GM06990 (cell line): ENCODE data around the gene IGFN1.
"Not testable (repeated sequence)": the region's sequence is repeated elsewhere in the genome, so short reads cannot be mapped to it uniquely, and the experiment has no call there.

Experiments
- DNase-seq: peaks from one replicate; pipeline ENCODE4 v3.0.0-alpha.2; 2011; ENCODE audit not compliant: insufficient read length; ENCODE audit errors: extremely low read depth
- H3K27me3 ChIP-seq: replicated peaks from 2 replicates; pipeline ENCODE4 v1.6.0; 2011; ENCODE audit warnings: low read length; ENCODE audit not compliant: control insufficient read depth, insufficient read depth
- H3K36me3 ChIP-seq: 2 replicates; pipeline ENCODE4 v1.5.1; 2011; ENCODE audit warnings: low read length; ENCODE audit not compliant: control insufficient read depth, insufficient read depth
- H3K4me3 ChIP-seq: replicated peaks from 2 replicates; pipeline ENCODE4 v1.5.1; 2011; ENCODE audit warnings: low read depth, mild to moderate bottlenecking, control low read depth, low read length
- CTCF ChIP-seq: IDR thresholded peaks from 2 replicates; pipeline ENCODE4 v1.5.1; 2011; ENCODE audit warnings: low read length, control low read depth, mild to moderate bottlenecking, inconsistent platforms; ENCODE audit not compliant: insufficient read depth, poor library complexity, severe bottlenecking

IGFN1 gene

GRCh38 chr1:201230676-201231075 is 40.1 kb downstream of the IGFN1 start:
- H3K36me3 ChIP-seq = no peaks in the 10 kb centered on the region
- H3K27me3 ChIP-seq = no peaks in the 10 kb centered on the region; the same call in 1 of the 2 replicates
- H3K4me3 ChIP-seq = no peak overlapping the region
- no peak for DNase-seq
- no peak for TF ChIP-seq CTCF

- H3K27me3 ChIP-seq, H3K4me3 ChIP-seq, DNase-seq, H3K36me3 ChIP-seq: not testable (repeated sequence)
Measured at GRCh38 chr1:201239646-201240045, 49.0 kb downstream of the IGFN1 start.

- DNase-seq = no peak
- Histone ChIP-seq H3K36me3 (no peaks in the 10 kb centered on the region), H3K4me3 (no peak overlapping the region), H3K27me3 (no peaks in the 10 kb centered on the region)
- TF ChIP-seq CTCF = no peak
Measured at GRCh38 chr1:201240171-201240570, 49.5 kb downstream of the IGFN1 start.

- no peaks in the 10 kb centered on the region for H3K36me3 ChIP-seq
- no peaks in the 10 kb centered on the region for H3K27me3 ChIP-seq
- TF ChIP-seq CTCF = no peak
- no peak overlapping the region for H3K4me3 ChIP-seq
- no peak for DNase-seq
Measured at GRCh38 chr1:201241736-201242135, 51.1 kb downstream of the IGFN1 start.

GRCh38 chr1:201245082-201245481 is 54.5 kb downstream of the IGFN1 start:
- no peak for TF ChIP-seq CTCF
- DNase-seq = no peak
- no peak overlapping the region for H3K4me3 ChIP-seq
- H3K27me3 ChIP-seq = no peaks in the 10 kb centered on the region
- no peaks in the 10 kb centered on the region for H3K36me3 ChIP-seq

- Histone ChIP-seq H3K4me3 (no peak overlapping the region), H3K27me3 (no peaks in the 10 kb centered on the region; the same call in 1 of the 2 replicates), H3K36me3 (no peaks in the 10 kb centered on the region)
- no peak for TF ChIP-seq CTCF
- DNase-seq = no peak
Measured at GRCh38 chr1:201248721-201249559, 58.3 kb downstream of the IGFN1 start.
